Left lung (tissue), 10 donors: ENCODE measurements around the gene ZBED1. TPM values are rescaled to one million over a fixed set of nuclear protein-coding genes. Genes with fewer than 3 reads are reported as not detected.
"Not testable (repeated sequence)": the region's sequence is repeated elsewhere in the genome, so short reads cannot be mapped to it uniquely, and the experiment has no call there.

Source experiments
- ATAC-seq: fragments of 200-7000 bp; cut with Tn5 transposase; one replicate; pipeline ENCODE4 v1.9.1; 2020; ENCODE audit warnings: moderate library complexity
- DNase-seq, 4 donors: peaks; one replicate each; pipeline ENCODE4 v3.0.0-alpha.2; 2013 to 2020
- H3K27ac ChIP-seq, 2 donors: fragments of 200-600 bp; sonication (generic) in 1 of 2; one replicate each; pipeline versions ENCODE4 v1.5.0 to v1.8.0; 2020 to 2021
- H3K27me3 ChIP-seq, 2 donors: fragments of 200-600 bp; sonication (generic) in 1 of 2; one replicate each; pipeline versions ENCODE4 v1.5.0 to v1.8.0; 2020 to 2021
- H3K36me3 ChIP-seq, 2 donors: fragments of 200-600 bp; sonication (generic) in 1 of 2; one replicate each; pipeline versions ENCODE4 v1.5.0 to v1.8.0; 2020 to 2021
- H3K4me1 ChIP-seq, 2 donors: fragments of 200-600 bp; one replicate each; pipeline ENCODE4 v1.8.0; 2021
- H3K4me3 ChIP-seq, 2 donors: fragments of 200-600 bp; sonication (generic) in 1 of 2; one replicate each; pipeline versions ENCODE4 v1.5.0 to v1.8.0; 2020 to 2021; ENCODE audit warnings: mild to moderate bottlenecking in 1 of 2
- H3K9me3 ChIP-seq, 2 donors: fragments of 200-600 bp; sonication (generic) in 1 of 2; one replicate each; pipeline versions ENCODE4 v1.5.0 to v1.8.0; 2020 to 2021
- CTCF ChIP-seq, 2 donors: fragments of 200-600 bp; sonication (generic) in 1 of 2; IDR thresholded peaks; one replicate each; pipeline versions ENCODE4 v1.5.0 to v1.8.0; 2021; ENCODE audit warnings: antibody characterized with exemption in 2 of 2
- intact Hi-C, 2 donors: fragments of 100-400 bp; cut with DNase I; formaldehyde crosslinking; loops; one replicate each; pipeline versions ENCODE4 v1.11.2 to v1.14.2; 2022
- polyA plus RNA-seq, 6 donors: library from polyadenylated mRNA; unstranded; fragments of 120-200 nt; gene quantifications; one replicate each; pipeline ENCODE4 v1.2.1, GENCODE V29; 2013; ENCODE audit not compliant: insufficient read length in 6 of 6
- total RNA-seq, 2 donors: library from RNA; stranded (reverse); fragmentation: NEBNext Ultra II Directional; extraction: Animal tissue kit (Norgen Biotek cat#: 25700); gene quantifications; one replicate each; pipeline ENCODE4 v1.2.1, GENCODE V29; 2021
- donor health status: DM: no; HTN: yes; CAD: no.
- donor health status: DM: no; HTN: no; CAD: no.

ZBED1 gene
- total and polyA plus RNA-seq, 8 donors: 26.1 to 40.2 (median 31.1) TPM

DNA sequence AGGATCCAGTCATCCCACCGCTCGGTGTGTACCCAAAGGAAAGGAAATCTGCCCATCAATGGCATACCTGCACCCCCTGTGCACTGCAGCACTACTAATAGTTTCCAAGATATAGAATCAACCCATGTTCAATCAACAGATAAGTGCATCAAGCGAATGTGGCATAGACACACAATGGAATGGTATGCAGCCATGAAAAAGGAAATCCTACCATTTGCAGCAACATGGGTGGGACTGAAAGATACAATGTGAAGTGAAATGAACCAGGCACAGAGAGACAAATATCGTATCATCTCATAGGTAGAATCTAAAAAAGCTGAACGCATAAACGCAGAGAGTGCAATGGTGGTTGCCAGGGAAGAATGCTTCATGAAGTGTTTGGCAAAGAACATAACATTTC lies 42.5 kb downstream of the ZBED1 start:
- no peaks in the 10 kb centered on the region for H3K27me3 ChIP-seq
- H3K27ac ChIP-seq: no peak overlapping the region
- no peaks in the 10 kb centered on the region for H3K9me3 ChIP-seq
- DNase-seq (no peak), ATAC-seq (no peak)
- no peaks in the 10 kb centered on the region for H3K36me3 ChIP-seq
- intact Hi-C loops: no loop called here
- TF ChIP-seq CTCF (IDR thresholded peaks at IDR 0.05): no peak
- H3K4me1 ChIP-seq: no peaks in the 10 kb centered on the region
- no peak overlapping the region for H3K4me3 ChIP-seq

DNA sequence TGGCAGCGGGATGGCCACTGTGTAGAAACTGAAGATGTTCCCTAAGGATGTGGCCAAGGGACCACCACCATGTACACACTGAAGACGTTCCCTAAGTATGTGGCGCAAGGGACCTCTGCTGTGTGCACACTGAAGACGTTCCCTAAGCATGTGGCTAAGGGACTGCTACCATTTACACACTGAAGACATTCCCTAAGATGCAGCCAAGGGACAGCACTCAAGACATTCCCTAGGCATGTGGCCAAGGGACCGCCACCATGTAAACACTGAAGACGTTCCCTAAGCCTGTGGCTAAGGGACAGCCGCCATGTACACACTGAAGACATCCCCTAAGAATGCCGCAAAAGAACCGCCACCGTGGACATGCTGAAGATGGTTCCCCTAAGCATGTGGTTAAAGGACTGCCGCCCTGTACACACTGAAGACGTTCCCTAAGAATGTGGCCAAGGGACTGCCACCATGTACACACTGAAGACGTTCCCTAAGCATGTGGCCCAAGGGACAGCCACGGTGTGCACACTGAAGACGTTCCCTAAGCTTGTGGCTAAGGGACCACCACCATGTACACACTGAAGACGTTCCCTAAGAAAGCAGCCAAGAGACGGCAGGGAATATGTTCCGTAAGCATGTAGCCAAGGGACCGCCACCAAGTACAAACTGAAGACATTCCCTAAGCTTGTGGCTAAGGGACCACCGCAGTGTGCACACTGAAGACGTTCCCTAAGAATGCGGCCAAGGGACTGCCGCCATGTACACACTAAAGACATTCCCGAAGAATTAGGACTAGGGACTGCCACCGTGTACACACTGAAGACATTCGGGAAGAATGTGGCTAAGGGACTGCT lies 43.3 kb downstream of the ZBED1 start:
- Histone ChIP-seq H3K36me3 (no peaks in the 10 kb centered on the region), H3K27me3 (no peaks in the 10 kb centered on the region), H3K27ac (no peak overlapping the region), H3K4me3 (no peak overlapping the region), H3K9me3 (no peaks in the 10 kb centered on the region), H3K4me1 (no peaks in the 10 kb centered on the region)
- intact Hi-C loops: no loop called here
- ATAC-seq (no peak), DNase-seq (no peak)
- no peak for TF ChIP-seq CTCF (IDR thresholded peaks at IDR 0.05)

GRCh38 chrX:2456091-2456490 lies 44.7 kb downstream of the ZBED1 start:
- DNase-seq, intact Hi-C loops, H3K9me3 ChIP-seq, H3K4me3 ChIP-seq, H3K36me3 ChIP-seq, ATAC-seq, H3K4me1 ChIP-seq, H3K27me3 ChIP-seq, H3K27ac ChIP-seq: not testable (repeated sequence)

DNA sequence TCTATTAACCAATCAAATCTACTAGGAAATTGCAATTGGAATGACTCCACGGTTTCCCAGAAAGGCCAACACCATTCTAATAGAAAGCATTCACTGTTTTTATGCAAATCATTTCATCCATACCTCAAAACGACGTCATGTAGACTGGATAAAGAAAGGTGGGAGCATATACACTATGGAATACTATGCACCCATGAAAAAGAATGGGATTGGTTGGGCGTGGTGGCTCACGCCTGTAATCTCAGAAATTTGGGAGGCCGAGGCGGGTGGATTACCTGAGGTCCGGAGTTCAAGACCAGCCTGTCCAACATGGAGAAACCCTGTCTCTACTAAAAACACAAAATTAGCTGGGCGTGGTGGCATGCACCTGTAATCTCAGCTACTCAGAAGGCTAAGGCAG lies 46.2 kb downstream of the ZBED1 start:
- H3K36me3 ChIP-seq, H3K27ac ChIP-seq, ATAC-seq, intact Hi-C loops, H3K4me3 ChIP-seq, H3K27me3 ChIP-seq, H3K4me1 ChIP-seq, DNase-seq, H3K9me3 ChIP-seq: not testable (repeated sequence)

- Histone ChIP-seq H3K27ac (no peak overlapping the region), H3K27me3 (no peaks in the 10 kb centered on the region), H3K36me3 (no peaks in the 10 kb centered on the region), H3K9me3 (no peaks in the 10 kb centered on the region), H3K4me1 (no peaks in the 10 kb centered on the region), H3K4me3 (no peak overlapping the region)
- DNase-seq (no peak), ATAC-seq (no peak)
- intact Hi-C loops: no loop called here
- TF ChIP-seq CTCF (IDR thresholded peaks at IDR 0.05): no peak
These were observed 48.0 kb downstream of the ZBED1 start for GRCh38 chrX:2452799-2453198.

DNA sequence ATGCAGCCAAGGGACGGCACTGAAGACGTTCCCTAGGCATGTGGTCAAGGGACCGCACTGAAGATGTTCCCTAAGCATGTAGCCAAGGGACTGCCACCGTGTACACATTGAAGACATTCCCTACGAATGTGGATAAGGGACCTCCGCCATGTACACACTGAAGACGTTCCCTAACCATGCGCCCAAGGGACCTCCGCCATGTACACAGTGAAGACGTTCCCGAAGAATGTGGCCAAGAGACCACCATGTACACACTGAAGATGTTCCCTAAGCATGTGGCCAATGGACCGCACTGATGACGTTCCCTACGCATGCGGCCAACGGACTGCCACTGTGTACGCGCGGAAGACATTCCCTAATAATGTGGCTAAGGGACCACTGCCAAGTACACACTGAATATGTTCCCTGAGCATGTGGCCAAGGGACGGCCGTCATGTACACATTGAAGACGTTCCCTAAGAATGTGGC lies 48.4 kb downstream of the ZBED1 start:
- H3K4me1 ChIP-seq: no peaks in the 10 kb centered on the region
- ATAC-seq (no peak), DNase-seq (no peak)
- no peak overlapping the region for H3K4me3 ChIP-seq
- intact Hi-C loops: no loop called here
- peaks cover 0 to 4% of the 10 kb centered on the region in 2 donors for H3K9me3 ChIP-seq
- no peaks in the 10 kb centered on the region for H3K27me3 ChIP-seq
- no peak overlapping the region for H3K27ac ChIP-seq
- no peaks in the 10 kb centered on the region for H3K36me3 ChIP-seq
- no peak for TF ChIP-seq CTCF (IDR thresholded peaks at IDR 0.05)
